H1 (cell line): Measurements from ENCODE around the gene PPA2. TPM values are rescaled to one million over a fixed set of nuclear protein-coding genes. Genes with fewer than 3 reads are reported as not detected.

Experiments
- CTCF ChIA-PET: fragments of 300-600 bp; sonication (Branson Sonifier 250); formaldehyde crosslinking; loops from one replicate; lab custom pipeline; 2021; ENCODE audit not compliant: partially characterized antibody; lab: Charles Lee
- POLR2A ChIA-PET: fragments of 300-600 bp; sonication (Branson Sonifier 250); formaldehyde crosslinking; loops from one replicate; lab custom pipeline; 2021; ENCODE audit warnings: inconsistent platforms; ENCODE audit not compliant: partially characterized antibody; lab: Charles Lee
- DNase-seq, 2 experiments: peaks; one replicate each; pipeline versions ENCODE4 v3.0.0 to v3.0.0-alpha.2; 2010 to 2022; ENCODE audit warnings: low spot score in 2 of 2, low read depth in 1 of 2, mixed read lengths in 1 of 2
- FAIRE-seq: peaks from 2 replicates; lab custom pipeline; 2011; peaks lifted over from hg19 to GRCh38; lab: Jason Lieb, UNC
- H2AFZ ChIP-seq: 2 replicates; pipeline ENCODE4 v1.8.1; 2012; ENCODE audit warnings: low read length, inconsistent platforms
- H2AK5ac ChIP-seq: 2 replicates; pipeline ENCODE4 v1.6.1; 2013; ENCODE audit warnings: low read depth, low read length
- H2BK120ac ChIP-seq: replicated peaks from 2 replicates; pipeline ENCODE3; 2013; ENCODE audit warnings: low read depth, low read length, inconsistent platforms
- H2BK12ac ChIP-seq: 2 replicates; pipeline ENCODE4 v1.6.1; 2013; ENCODE audit warnings: low read depth, low read length
- H2BK15ac ChIP-seq: 2 replicates; pipeline ENCODE4 v1.6.1; 2013; ENCODE audit warnings: low read length
- H2BK20ac ChIP-seq: 2 replicates; pipeline ENCODE4 v1.6.1; 2013; ENCODE audit warnings: low read length
- H2BK5ac ChIP-seq: 2 replicates; pipeline ENCODE4 v1.6.1; 2013; ENCODE audit warnings: low read depth, low read length
- H3K14ac ChIP-seq: 2 replicates; pipeline ENCODE4 v1.6.1; 2013; ENCODE audit warnings: inconsistent platforms; ENCODE audit not compliant: insufficient read length
- H3K18ac ChIP-seq: 2 replicates; pipeline ENCODE4 v1.6.1; 2013; ENCODE audit warnings: low read length; ENCODE audit errors: extremely low read depth
- H3K23ac ChIP-seq: 2 replicates; pipeline ENCODE4 v1.6.1; 2013; ENCODE audit warnings: inconsistent platforms; ENCODE audit not compliant: insufficient read length
- H3K23me2 ChIP-seq: 2 replicates; pipeline ENCODE4 v1.6.1; 2013; ENCODE audit warnings: low read depth, low read length
- H3K27ac ChIP-seq: 2 replicates; pipeline ENCODE4 v1.6.1; 2011; ENCODE audit warnings: low read depth, low read length, inconsistent platforms
- H3K27me3 ChIP-seq, 4 experiments: replicated peaks in 1 of 4; 1 replicate in 1 of 4; 2 replicates in 3 of 4; pipeline versions ENCODE4 v1.6.1 to v1.8.1; 2011 to 2013; ENCODE audit warnings: low read length in 3 of 4, mild to moderate bottlenecking in 3 of 4, inconsistent platforms in 2 of 4, mixed read lengths in 2 of 4, moderate library complexity in 1 of 4; ENCODE audit not compliant: control insufficient read depth in 3 of 4, insufficient read depth in 3 of 4; ENCODE audit errors: extremely low read depth in 1 of 4
- H3K36me3 ChIP-seq, 4 experiments: 2 replicates each; pipeline versions ENCODE4 v1.6.1 to v1.8.1; 2011 to 2013; ENCODE audit warnings: mild to moderate bottlenecking in 4 of 4, low read length in 3 of 4, moderate library complexity in 2 of 4, control low read depth in 1 of 4, inconsistent platforms in 1 of 4; ENCODE audit not compliant: insufficient read depth in 4 of 4, control insufficient read depth in 2 of 4
- H3K4ac ChIP-seq: replicated peaks from 2 replicates; pipeline ENCODE3; 2013; ENCODE audit warnings: low read length, low read depth, mixed read lengths, inconsistent platforms; ENCODE audit not compliant: insufficient read length
- H3K4me1 ChIP-seq, 4 experiments: replicated peaks in 1 of 4; 1 replicate in 1 of 4; 2 replicates in 3 of 4; pipeline versions ENCODE4 v1.6.1 to v1.8.1; 2011 to 2013; ENCODE audit warnings: low read length in 3 of 4, inconsistent platforms in 2 of 4, mixed read lengths in 1 of 4; ENCODE audit not compliant: insufficient read depth in 4 of 4, control insufficient read depth in 3 of 4
- H3K4me2 ChIP-seq, 2 experiments: 2 replicates each; pipeline versions ENCODE4 v1.6.1 to v1.8.1; 2011 to 2013; ENCODE audit warnings: low read depth in 2 of 2, low read length in 2 of 2, control low read depth in 1 of 2, inconsistent platforms in 1 of 2, mild to moderate bottlenecking in 1 of 2; ENCODE audit not compliant: insufficient read depth in 1 of 2
- H3K4me3 ChIP-seq, 4 experiments: fragments of 200-600, 300-600 bp in 1 of 4; sonication (generic), shearing (Covaris generic), sonication (Bioruptor Twin) in 1 of 4; 2 replicates each; pipeline versions ENCODE4 v1.5.1 to v1.8.1; 2011 to 2016; ENCODE audit warnings: low read length in 4 of 4, low read depth in 3 of 4, control low read depth in 2 of 4, inconsistent platforms in 2 of 4, mild to moderate bottlenecking in 2 of 4, mixed read lengths in 1 of 4, moderate library complexity in 1 of 4; ENCODE audit not compliant: insufficient read depth in 2 of 4; ENCODE audit errors: extremely low read depth in 1 of 4
- H3K56ac ChIP-seq: replicated peaks from 2 replicates; pipeline ENCODE3; 2013; ENCODE audit warnings: low read depth, mild to moderate bottlenecking, mixed read lengths, low read length, inconsistent platforms; ENCODE audit not compliant: insufficient read length
- H3K79me1 ChIP-seq: 2 replicates; pipeline ENCODE4 v1.6.1; 2013; ENCODE audit warnings: low read depth, low read length, control low read depth
- H3K79me2 ChIP-seq, 2 experiments: 2 replicates each; pipeline versions ENCODE4 v1.6.1 to v1.8.1; 2012 to 2013; ENCODE audit warnings: low read length in 2 of 2, mild to moderate bottlenecking in 2 of 2, inconsistent platforms in 1 of 2; ENCODE audit not compliant: insufficient read depth in 2 of 2, control insufficient read depth in 1 of 2
- H3K9ac ChIP-seq, 4 experiments: replicated peaks in 1 of 4; 1 replicate in 1 of 4; 2 replicates in 3 of 4; pipeline versions ENCODE4 v1.6.1 to v1.8.1; 2011 to 2013; ENCODE audit warnings: low read depth in 3 of 4, low read length in 3 of 4, control low read depth in 2 of 4, mild to moderate bottlenecking in 2 of 4, moderate library complexity in 2 of 4, inconsistent platforms in 1 of 4; ENCODE audit errors: extremely low read depth in 1 of 4
- H3K9me3 ChIP-seq, 2 experiments: 2 replicates each; pipeline versions ENCODE4 v1.6.1 to v1.8.1; 2012 to 2013; ENCODE audit warnings: mild to moderate bottlenecking in 2 of 2, moderate library complexity in 2 of 2, control low read depth in 1 of 2, inconsistent platforms in 1 of 2, low read depth in 1 of 2, low read length in 1 of 2, mixed read lengths in 1 of 2; ENCODE audit not compliant: insufficient read depth in 2 of 2
- H4K20me1 ChIP-seq, 2 experiments: replicated peaks in 1 of 2; 2 replicates each; pipeline versions ENCODE3 to v1.8.1; 2011 to 2013; ENCODE audit warnings: inconsistent platforms in 2 of 2, low read length in 2 of 2, mild to moderate bottlenecking in 1 of 2; ENCODE audit not compliant: insufficient read depth in 2 of 2, control insufficient read depth in 1 of 2
- H4K5ac ChIP-seq: 2 replicates; pipeline ENCODE4 v1.6.1; 2013; ENCODE audit warnings: low read length, low read depth, mixed read lengths, inconsistent platforms; ENCODE audit not compliant: insufficient read length
- H4K8ac ChIP-seq: 2 replicates; pipeline ENCODE4 v1.8.0; 2013; ENCODE audit warnings: mild to moderate bottlenecking, moderate library complexity, low read length, inconsistent platforms; ENCODE audit not compliant: insufficient read depth; ENCODE audit errors: extremely low read depth
- H4K91ac ChIP-seq: replicated peaks from 2 replicates; pipeline ENCODE3; 2013; ENCODE audit warnings: low read length, mixed read lengths, inconsistent platforms; ENCODE audit not compliant: insufficient read length
- CTCF ChIP-seq, 3 experiments: IDR thresholded peaks; 1 replicate in 2 of 3; 2 replicates in 1 of 3; pipeline versions ENCODE4 v1.5.1 to v1.6.1; 2011; ENCODE audit warnings: low read length in 3 of 3, mild to moderate bottlenecking in 3 of 3, inconsistent platforms in 2 of 3, low read depth in 1 of 3, moderate library complexity in 1 of 3; ENCODE audit not compliant: insufficient read depth in 1 of 3; ENCODE audit errors: control extremely low read depth in 1 of 3
- whole genome bisulfite sequencing, 2 experiments: shearing (Covaris generic) in 1 of 2; methylation state at CpG; one replicate each; pipeline versions ENCODE4 v1.1.6 to v1.1.7; 2013 to 2015; ENCODE audit warnings: low lambda C conversion rate in 2 of 2, mixed read lengths in 2 of 2, inconsistent platforms in 1 of 2, low coverage in 1 of 2, missing lambda C conversion rate in 1 of 2; ENCODE audit not compliant: insufficient replicate concordance in 2 of 2, insufficient coverage in 1 of 2, insufficient read length in 1 of 2; ENCODE audit errors: extremely low coverage in 1 of 2, missing lambda C conversion rate in 1 of 2; 5-methylcytosine and 5-hydroxymethylcytosine counted together
- polyA plus RNA-seq, 7 experiments: library from polyadenylated mRNA; depleted of rRNA in 3 of 7; stranded (reverse) in 5 of 7; unstranded in 2 of 7; fragments of >200 nt in 5 of 7; fragments of 200-250 nt in 2 of 7; gene quantifications; 1 replicate in 5 of 7; 2 replicates in 1 of 7; 4 replicates in 1 of 7; pipeline versions ENCODE4 v1.2.1 to v1.2.3, GENCODE V29; 2011 to 2013; ENCODE audit warnings: missing spikeins in 2 of 7, mixed read lengths in 2 of 7
- total RNA-seq: library from RNA; stranded (reverse); fragmentation: NEBNext Ultra II Directional; extraction: Animal tissue kit (Norgen Biotek cat#: 25700); gene quantifications from 2 replicates; pipeline ENCODE4 v1.2.1, GENCODE V29; 2021

Gene PPA2
- total and polyA plus RNA-seq, 2 of the 8 experiments (the other 6 are each of a cell fraction or from before 2014, with no cell fraction given): 24.9 to 62.7 TPM

GRCh38 chr4:105471566-105472176, 2.2 kb downstream of the PPA2 start:
- peak overlapping the region in 1 of 4 experiments; percentile 14; a peak in 1 of 8 replicates for H3K4me3 ChIP-seq
- H2BK15ac ChIP-seq: no peak overlapping the region
- CTCF ChIA-PET: interaction anchor here (0.8 to 3.8 kb wide), 8 partner anchors 9 to 331 kb away, joined by 3 to 15 read pairs (median 4); no protein-coding TSS in a partner anchor
- H3K79me2 ChIP-seq: peaks cover 9 to 62% of the 10 kb centered on the region in 2 experiments
- H3K9me3 ChIP-seq: no peaks in the 10 kb centered on the region
- H2BK20ac ChIP-seq: no peak overlapping the region
- H3K4me2 ChIP-seq: peak overlapping the region; percentile 29 to 79; a peak in 2 of 4 replicates
- H3K56ac ChIP-seq: no peak overlapping the region
- H3K27ac ChIP-seq: no peak overlapping the region
- H4K91ac ChIP-seq: no peak overlapping the region
- H2BK12ac ChIP-seq: no peak overlapping the region
- peaks cover 2% of the 10 kb centered on the region; the same call in 1 of the 2 replicates for H3K79me1 ChIP-seq
- 0 out of 8 replicates have a peak, but pooled peaks cover 0 to 4% (median 0%) of the 10 kb centered on the region in 4 experiments for H3K36me3 ChIP-seq
- no peak overlapping the region for H4K5ac ChIP-seq
- FAIRE-seq: peak; percentile 74
- H3K4ac ChIP-seq: no peak overlapping the region
- H3K27me3 ChIP-seq: peaks cover 0 to 3% (median 0%) of the 10 kb centered on the region in 4 experiments; a peak in 3 of 7 replicates
- peaks cover 5% of the 10 kb centered on the region for H3K23me2 ChIP-seq
- H2AK5ac ChIP-seq: no peak overlapping the region
- H3K4me1 ChIP-seq: peaks cover 0 to 5% (median 3%) of the 10 kb centered on the region in 4 experiments; a peak in 3 of 7 replicates
- no peak overlapping the region for H2BK5ac ChIP-seq
- no peak overlapping the region for H3K18ac ChIP-seq
- H2AFZ ChIP-seq: no peak overlapping the region
- H3K23ac ChIP-seq: no peak overlapping the region
- no peak overlapping the region for H2BK120ac ChIP-seq
- H3K14ac ChIP-seq: no peak overlapping the region
- peaks cover 3 to 11% of the 10 kb centered on the region in 2 experiments for H4K20me1 ChIP-seq
- H3K9ac ChIP-seq: no peak overlapping the region
- 44% methylated on average over 10 of the region's 10 CpGs; no CpG with 5 or more reads in 1 of the 2 experiments for WGBS, 2 experiments
- DNase-seq: peak; percentile 27 to 67
- H4K8ac ChIP-seq: no peak overlapping the region
- POLR2A ChIA-PET: interaction anchor here (0.6 kb wide), 1 partner anchor 331 kb away, joined by 3 read pairs; no protein-coding TSS in a partner anchor
- peak; percentile 5 to 79 (median 60) for TF ChIP-seq CTCF (IDR thresholded peaks at IDR 0.05; ENCODE audit: control extremely low read depth in 1 of 3, insufficient read depth in 1 of 3, low read depth in 1 of 3, low read length in 3 of 3)
